Ramos (cell line): Measurements from ENCODE around the gene XAF1.
"Not testable (repeated sequence)": the region's sequence is repeated elsewhere in the genome, so short reads cannot be mapped to it uniquely, and the experiment has no call there.

ENCODE experiments used
- in situ Hi-C: fragments of 300-500 bp; cut with MboI; formaldehyde crosslinking; loops from one replicate; pipeline ENCODE4 v1.14.3; 2022; ENCODE audit warnings: low sequenced_read_pairs; ENCODE audit not compliant: unreplicated experiment

XAF1 gene

DNA sequence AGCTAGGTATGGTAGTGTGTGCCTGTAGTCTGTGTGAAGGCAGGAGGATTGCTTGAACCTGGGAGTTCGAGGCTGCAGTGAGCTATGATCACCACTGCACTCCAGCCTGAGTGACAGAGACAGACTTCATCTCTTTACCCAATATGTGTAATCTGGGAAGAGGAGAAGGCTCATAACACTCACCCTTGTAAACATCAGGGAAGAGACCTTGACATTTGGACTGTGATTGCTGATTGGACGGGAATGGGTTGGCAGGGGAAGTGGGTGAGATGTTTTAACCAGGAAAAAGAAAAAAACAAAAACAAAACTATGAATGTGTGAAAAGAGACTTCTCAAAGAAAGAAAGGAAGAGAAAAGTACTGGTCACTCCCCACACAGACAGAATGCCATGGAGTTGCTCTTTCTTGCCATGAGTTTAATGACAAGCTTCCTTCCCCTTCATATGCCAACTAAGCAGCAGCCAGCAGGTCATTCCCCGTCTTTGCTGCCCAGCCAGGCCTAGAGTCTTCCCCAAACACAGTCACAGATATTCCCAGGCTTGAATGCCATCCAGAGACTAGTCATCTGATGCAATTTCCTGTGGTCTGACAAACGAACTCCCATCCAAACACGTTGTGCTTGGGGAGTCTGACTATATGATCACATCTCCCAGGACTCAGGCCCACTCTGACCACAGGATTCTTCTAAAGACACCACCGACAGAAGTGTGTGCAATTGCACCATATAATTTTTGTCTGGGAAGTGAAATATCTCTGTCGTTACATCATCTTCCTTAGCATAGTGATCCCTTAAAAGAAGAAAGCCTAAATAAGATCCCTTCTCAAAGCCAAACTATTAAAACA, 3.6 kb upstream of the XAF1 start:
- in situ Hi-C loops = no loop called here

DNA sequence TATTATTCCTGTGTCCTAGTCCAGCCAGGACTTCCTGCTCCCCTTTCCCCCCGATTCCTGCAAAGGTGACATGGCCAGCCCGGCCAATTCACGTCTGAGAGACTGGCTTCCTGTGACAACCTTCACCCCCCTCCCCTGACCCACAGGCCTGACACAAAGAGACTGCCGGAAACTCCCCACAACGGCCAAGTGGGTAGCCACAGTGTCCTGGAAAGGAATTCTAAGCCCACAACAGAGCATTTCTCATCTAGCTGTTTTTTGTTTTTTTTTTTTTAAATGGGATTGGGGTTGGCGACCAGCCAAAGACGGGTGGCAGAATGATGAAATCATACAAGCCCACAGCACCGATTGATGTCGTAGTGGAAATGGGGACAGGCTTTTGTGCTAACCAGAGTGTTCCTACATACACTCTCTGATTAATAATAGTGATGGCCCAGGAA, 2.8 kb upstream of the XAF1 start:
- in situ Hi-C loops = no loop called here

DNA sequence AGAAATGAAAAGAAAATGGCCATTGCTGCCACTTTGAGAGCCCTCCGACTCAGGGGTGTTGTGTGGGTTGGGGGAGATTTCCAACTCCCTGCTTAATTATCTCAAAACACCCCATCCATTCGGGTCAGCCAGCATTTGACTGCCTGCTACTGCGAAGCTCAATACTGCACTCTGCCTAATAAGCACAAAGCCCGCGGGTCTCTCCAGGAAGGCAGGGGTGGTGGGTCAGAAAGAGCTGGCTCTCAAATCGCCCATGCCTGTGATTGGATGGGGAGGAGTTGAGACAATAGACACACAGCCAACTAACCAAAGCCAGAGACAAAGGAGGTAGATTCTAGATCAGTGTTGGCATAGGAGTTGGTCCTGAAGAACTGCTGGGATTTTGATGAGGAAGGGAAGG, 2.3 kb upstream of the XAF1 start:
- in situ Hi-C loops = no loop called here

DNA sequence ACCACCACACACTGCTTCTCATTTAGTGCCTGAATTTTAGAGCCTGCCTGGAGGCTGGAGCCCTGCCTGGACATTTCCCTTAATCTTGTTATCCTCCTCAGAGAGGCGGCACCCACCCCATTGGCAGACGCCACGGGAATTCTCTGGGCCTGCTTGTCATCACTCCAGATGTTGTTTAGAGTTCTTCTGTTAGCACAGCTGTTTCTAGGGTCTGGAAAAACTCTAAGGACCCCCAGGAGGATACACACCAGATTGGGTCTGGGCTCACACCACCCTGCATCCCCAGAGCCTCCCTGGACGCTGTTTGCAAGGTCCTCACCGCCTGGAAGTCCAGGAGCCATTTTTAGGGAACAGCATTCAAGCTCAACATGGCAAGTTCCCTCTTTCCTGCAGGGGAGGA, 565 bp upstream of the XAF1 start:
- in situ Hi-C loops = no loop called here

DNA sequence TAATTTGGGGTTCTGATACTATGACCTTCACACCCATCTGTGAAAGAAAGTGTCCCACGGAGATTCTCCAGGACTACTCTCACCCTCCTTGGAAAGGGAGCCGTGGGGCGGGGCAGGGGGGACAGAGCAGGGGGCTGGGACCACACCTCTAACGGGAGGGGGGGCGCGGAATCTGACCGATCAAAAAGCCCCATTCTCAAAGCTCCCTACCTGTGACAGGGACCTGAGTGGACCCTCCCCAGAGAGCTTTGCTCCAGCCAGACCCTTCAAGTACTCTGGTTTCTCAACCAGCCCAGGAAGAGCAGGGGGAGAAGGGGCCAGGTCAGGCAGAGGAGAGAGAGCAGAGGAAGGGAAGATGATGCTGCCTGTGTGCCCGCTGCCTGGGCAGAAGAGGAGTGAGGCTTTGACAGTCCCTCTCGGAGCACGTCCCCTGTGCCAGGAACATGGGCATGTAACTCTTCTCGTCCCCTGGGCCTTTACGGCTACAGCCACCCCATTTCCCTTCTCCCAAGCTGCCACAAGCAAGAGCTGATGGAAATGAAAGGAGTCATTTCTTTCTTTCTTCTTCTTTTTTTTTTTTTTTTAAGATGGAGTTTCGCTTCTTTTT, 682 bp downstream of the XAF1 start:
- in situ Hi-C loops = no loop called here

DNA sequence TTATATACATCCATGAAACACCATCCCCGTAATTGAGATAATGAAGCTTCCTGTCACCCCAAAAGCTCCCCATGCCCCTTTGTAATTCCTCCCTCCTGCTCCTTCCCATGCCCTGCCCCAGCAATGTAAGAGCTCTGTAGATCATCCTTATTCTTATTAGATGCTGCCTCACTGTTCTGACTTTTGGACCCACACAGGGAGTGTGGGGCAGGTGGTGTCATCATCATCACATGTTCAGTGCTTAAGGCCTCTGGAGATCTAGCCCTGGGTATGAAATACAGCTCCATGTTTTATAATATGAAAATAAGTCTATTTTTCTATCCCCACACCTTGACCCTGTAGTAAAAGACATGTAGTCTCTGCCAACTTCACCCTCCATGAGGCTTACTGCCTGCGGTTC, 1.9 kb downstream of the XAF1 start:
- in situ Hi-C loops = no loop called here

DNA sequence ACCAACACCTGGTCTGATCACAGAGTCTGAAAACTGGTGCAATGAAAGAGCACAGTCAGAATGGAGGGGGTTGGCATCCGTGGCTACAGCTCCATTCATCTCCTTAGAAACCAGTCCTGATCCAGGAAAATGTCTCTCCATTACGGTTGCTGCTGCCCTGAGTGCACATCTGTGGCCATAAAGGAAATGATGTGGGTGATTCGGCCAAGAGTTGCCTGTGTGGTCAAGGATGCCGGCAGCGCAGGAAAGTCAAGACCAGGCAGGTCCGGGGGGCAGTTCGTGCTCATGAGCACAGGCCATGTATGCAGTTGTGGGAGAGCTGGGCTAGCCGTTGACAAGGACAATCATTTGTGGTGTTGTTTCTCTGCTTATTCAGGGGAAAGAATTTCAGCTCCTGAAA, 5.9 kb downstream of the XAF1 start:
- in situ Hi-C loops = no loop called here

DNA sequence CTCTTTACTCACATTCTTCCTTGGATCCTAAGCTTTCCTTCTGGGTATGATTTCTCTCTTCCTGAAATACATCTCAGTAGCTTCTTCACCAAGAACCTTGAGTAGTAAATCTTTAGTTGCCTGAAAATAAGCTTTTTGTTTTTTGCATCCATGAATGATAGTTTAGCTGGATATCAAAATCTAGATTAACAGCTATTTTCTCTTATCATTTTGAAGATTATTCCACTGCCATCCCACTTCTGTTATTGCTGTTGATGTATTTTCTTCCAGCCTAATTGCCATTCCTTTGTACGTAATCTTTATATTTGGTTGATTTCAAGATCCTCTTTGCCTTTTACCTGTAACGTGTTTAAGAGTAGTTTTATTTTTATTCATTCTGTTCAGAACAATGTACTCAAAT, 12.6 kb downstream of the XAF1 start:
- in situ Hi-C loops = no loop called here

DNA sequence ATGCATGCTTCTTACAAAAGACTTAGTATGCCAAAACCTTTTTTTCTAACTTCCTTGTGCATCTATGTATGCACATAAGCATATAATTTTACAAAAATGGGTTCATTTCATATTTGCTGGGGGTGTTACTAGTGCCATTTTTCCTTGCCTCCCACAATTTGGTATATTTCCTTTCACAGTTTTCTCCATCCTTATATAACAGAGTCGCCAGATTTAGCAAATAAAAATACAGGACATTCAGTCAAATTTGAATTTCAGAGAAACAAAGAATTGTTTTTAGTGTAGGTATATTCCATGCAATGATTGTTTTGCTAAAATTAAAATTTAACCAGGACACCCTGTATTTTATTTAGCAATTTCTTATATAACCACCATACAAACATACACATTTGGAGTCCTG, 16.2 kb downstream of the XAF1 start:
- in situ Hi-C loops = no loop called here

DNA sequence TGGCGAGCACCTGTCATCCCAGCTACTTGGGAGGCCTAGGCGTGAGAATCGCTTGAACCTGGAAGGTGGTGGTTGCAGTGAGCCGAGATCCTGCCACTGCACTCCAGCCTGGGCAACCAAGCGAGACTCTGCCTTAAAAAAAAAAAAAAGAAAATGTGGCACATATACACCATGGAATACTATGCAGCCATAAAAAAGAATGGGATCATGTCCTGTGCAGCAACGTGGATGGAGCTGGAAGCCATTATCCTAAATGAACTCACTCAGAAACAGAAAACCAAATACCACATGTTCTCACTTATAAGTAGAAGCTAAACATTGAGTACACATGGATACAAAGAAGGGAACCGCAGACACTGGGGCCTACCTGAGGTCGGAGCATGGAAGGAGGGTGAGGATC, 19.1 kb downstream of the XAF1 start:
- in situ Hi-C loops = not testable (repeated sequence)

DNA sequence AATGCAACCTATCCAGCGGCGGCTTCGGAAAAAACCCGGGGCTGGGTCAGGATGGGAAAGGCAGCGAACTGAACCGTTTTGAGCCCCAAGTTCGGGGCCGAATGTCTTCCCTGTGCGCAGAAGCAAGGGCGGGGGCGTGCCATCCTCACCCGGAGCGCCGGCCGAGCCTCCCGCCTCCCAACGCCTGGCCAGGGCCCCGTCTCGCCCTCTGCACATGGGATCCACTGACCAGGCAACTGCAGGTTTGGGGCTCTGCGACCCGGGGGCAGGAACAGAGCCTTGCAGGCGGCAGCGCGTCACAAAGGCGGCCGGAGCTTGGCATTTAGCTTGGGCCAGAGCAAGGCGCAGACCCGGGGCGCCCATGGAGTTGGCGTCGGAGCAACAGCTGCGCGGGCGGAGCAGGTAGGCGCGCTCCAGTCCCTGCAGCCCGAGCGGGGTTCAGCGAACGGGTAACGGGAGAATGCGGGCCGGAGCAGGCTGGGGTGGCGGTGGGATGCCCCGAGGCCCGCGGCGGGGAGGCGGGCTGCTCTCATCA, 20.1 kb downstream of the XAF1 start, which contains the start of gene FBXO39:
Gene FBXO39 (plus strand): TSS at position 345 of the 535 bp plus-strand sequence. CDS start 3,654 bp downstream, outside the sequence.
- in situ Hi-C loops = no loop called here

DNA sequence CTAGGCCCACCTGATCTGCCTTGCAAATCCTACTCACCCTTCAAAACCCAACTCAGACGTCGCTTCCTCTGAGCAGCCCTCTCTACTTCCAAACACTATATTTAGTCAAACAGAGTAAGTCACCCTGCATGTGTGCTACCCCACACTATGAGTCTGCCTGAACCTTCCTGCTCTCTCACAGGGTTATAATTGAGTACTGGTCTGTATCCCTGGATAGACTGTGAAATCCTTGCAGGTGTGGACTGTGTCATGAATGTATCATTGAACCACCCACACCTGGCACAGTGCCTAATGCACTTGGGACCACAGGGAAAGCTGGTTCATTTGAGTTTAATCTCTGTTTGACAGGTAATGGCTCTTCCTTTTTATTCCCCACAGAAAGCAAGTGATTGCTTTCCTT, 23.6 kb downstream of the XAF1 start:
- in situ Hi-C loops = no loop called here

DNA sequence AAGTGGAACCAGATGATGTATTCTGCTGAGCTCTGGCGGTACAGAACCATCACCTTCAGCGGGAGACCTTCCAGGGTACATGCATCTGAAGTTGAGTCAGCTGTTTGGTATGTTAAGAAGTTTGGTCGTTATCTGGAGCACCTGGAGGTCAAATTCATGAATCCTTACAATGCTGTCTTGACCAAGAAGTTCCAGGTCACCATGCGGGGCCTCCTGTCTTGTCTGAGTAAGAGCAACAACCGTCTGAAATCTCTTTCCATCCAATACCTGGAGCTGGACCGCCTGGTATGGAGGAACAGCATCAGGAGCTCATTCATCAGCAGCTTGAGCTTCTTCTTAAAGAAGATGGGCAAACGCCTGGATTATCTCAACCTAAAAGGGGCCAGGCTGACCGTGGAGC, 24.2 kb downstream of the XAF1 start:
- in situ Hi-C loops = no loop called here

DNA sequence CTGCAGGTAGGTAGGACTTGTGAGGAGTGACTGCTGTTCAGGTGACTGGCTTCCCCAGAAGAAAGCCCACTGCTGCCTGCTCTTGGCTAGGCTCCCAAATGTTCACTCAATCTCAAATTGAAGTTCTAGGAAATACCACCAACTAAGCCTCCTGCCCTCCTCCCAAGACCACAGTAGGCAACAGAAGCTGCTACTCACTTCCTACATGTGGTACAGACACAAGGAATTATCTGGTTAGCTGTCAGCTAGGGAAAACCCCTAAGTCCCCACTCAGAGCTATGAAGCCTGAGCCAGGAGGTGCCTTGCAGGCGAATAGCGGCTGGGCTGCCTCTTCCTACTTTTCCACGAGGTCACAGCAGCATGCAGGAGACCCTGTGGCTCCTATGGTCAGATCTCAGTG, 25.0 kb downstream of the XAF1 start:
- in situ Hi-C loops = no loop called here

DNA sequence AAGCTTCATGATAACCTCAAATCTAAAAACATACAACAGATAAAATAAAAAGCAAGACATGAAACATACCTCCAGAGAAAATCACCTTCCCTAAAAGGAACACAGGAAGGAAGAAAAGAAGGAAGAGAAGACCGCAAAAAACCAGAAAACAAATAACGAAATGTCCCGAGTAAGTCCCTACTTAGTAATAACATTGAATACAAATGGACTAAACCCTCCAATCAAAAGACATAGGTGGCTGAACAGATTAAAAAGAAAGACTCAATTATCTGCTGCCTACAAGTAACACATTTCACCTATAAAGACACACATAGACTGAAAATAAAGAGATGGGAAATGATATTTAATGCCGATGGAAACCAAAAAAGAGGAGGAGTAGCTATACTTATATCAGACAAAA, 26.4 kb downstream of the XAF1 start:
- in situ Hi-C loops = no loop called here

DNA sequence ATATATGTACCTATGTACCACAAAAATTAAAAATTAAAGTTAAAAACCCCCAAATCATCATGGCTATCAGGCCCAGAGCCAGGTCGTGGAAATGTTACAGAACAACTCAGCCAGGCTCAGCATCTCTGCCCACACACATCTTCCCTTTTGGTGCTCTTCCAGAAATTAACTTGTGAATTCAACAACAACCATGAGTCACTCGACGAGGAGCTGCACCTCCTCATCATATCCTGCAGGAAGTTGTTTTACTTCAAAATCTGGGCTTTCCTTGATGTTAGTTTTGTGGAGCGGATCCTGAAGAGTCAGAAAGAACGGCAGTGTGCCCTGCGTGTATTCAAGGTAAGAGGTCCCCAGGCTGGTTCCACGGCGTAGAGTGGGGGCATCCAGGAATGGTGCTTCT, 30.8 kb downstream of the XAF1 start:
- in situ Hi-C loops = no loop called here

DNA sequence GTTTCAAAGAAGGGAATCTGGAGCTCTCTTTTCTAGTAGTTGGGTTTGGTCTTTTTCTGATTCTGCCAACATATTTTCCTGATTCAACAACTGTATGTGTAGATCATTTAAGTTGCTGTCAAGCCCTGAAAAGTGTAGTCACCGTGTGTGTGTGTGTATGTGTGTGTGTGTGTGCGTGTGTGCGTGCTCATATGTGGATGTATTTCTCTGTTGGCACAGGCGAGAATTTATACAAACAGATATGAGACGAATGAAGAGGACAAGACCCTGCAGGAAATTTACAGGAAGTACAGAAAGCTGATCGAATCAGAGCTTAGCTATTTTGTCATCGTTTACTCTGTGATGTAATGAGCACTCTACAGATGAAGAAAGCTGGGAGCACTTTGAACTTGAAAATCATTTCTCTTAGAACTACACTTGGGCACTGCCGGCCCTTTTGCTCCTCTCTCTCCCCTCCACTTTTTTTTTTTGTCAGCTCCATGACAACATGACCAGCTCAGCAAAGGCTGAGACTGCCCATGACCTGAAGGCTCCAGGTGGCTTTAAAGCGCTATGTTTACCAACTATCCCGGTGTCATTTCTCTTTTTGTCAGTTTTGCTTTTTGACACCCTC, 31.3 kb downstream of the XAF1 start:
- in situ Hi-C loops = no loop called here

DNA sequence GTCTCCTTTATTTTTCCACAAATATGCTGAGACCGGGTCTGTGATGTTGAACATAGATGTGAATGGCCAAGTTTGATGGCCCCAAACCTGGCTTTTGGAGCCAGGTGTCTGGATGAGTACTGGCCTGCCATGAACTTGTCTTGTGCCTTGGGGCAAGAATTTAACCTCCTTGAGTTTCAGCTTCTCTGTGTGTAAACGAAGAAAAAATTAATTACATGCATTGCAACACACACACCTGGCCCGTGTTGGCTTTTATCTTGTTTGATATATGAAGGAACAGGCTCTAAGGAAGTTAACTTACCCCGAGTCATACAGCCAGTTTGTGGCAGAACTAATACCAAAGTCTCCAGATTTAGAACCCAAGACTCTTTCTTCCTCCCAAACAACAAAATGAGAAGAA, 33.3 kb downstream of the XAF1 start:
- in situ Hi-C loops = no loop called here

DNA sequence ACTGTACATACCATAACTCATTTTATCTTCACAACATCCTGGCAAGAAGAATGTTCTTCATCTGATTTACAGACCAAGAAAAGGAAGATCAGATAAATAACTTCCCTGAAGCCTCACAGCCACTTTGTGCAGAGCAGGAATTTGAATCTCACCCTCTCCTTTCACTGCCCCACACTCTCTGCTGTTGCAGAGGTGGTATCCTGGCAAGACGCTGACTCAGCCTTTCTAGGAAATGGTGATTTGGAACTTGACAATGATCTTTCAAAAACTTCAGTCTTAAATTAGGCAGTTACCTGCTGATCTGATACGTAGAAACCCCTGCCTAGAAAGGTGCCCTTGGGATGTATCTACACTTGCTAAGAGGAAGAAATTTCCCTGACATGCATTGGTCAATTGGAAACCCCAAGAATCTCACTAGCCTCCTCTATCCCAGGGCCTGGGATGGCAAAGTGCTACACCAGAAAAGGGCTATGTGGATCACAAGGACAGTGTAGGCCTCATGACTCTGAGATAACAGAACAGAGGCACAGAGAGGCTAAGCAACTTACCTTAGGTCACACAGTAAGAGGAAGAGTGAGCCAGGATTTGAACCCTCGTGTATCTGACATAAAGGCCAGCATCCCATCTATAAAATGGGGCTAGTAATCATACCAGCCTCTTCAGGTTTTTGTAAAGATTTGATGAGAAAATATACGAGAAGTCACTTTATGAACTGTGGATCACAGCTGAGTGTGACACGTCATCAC, 38.1 kb downstream of the XAF1 start:
- in situ Hi-C loops = no loop called here

DNA sequence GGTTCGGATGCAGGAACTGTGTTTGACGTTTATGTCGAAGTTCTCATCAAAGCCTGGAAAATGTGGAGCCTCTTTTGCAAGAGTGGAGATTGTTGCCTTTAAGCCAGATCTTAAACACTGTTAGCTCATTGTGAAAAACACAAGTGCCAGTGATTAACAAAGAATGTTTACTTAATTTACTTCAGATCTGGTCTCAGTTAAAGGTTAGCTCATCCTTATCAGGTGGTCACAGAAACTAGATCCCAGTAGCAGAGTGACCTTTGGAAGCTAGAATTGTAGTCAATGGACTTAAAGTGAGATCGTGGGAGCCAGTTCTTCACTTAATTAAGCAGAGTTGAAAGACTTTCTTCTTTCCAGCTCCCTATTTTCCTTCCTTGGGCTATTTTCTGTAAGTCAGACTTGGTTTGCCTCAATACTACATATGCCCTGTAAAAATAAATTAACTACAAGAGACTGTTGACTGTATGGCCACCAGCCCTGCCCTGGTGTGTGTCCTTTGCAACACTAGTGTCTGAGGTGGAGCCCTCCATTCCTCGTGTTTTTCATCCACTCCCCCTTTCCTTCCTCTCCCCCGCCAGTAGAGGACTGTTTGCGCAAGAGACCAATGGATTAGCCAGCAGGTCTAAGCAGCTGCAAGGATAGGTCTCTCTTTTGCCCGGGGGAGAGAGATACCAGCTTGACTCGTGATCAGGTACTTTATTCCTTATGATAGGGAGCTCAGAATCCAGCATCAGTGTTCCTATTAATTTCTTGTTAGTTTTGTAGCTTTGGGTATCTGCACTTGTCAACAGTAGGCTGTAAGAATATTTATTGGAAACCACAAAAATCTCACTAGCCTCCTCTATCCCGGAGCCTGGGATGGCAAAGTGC, 40.4 kb downstream of the XAF1 start:
- in situ Hi-C loops = no loop called here
